Retina (tissue), 1 donor: Measurements from ENCODE around the gene PALMD.
A peak's percentile ranks its signal among the peaks of the same experiment; 100 is the strongest.

Experiments used
- DNase-seq: peaks from one replicate; pipeline ENCODE4 v3.0.0-alpha.2; 2016

The PALMD gene, protein sequence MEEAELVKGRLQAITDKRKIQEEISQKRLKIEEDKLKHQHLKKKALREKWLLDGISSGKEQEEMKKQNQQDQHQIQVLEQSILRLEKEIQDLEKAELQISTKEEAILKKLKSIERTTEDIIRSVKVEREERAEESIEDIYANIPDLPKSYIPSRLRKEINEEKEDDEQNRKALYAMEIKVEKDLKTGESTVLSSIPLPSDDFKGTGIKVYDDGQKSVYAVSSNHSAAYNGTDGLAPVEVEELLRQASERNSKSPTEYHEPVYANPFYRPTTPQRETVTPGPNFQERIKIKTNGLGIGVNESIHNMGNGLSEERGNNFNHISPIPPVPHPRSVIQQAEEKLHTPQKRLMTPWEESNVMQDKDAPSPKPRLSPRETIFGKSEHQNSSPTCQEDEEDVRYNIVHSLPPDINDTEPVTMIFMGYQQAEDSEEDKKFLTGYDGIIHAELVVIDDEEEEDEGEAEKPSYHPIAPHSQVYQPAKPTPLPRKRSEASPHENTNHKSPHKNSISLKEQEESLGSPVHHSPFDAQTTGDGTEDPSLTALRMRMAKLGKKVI

DNA sequence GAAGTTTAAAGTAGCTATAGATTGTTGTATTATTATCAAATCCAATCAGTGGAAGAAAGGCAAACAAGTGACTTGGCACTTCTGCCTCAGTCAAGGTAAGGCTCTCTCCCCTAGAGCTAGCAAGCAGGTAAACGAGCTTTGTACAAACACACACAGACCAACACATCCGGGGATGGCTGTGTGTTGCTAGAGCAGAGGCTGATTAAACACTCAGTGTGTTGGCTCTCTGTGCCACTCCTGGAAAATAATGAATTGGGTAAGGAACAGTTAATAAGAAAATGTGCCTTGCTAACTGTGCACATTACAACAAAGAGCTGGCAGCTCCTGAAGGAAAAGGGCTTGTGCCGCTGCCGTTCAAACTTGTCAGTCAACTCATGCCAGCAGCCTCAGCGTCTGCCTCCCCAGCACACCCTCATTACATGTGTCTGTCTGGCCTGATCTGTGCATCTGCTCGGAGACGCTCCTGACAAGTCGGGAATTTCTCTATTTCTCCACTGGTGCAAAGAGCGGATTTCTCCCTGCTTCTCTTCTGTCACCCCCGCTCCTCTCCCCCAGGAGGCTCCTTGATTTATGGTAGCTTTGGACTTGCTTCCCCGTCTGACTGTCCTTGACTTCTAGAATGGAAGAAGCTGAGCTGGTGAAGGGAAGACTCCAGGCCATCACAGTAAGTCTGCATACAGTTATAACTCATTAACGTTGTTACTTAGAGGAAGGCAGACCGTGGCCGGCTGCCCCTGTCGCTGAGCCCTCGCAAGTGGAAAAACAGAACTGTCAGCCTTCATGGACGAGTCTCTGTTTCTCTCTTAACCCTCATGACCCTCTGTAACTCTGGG, at the start of gene PALMD:
TSS of gene PALMD (plus strand) at position 415 of the 833 bp plus-strand sequence. CDS start at position 620, 205 bp downstream.
- DNase-seq: peak; percentile 82

DNA sequence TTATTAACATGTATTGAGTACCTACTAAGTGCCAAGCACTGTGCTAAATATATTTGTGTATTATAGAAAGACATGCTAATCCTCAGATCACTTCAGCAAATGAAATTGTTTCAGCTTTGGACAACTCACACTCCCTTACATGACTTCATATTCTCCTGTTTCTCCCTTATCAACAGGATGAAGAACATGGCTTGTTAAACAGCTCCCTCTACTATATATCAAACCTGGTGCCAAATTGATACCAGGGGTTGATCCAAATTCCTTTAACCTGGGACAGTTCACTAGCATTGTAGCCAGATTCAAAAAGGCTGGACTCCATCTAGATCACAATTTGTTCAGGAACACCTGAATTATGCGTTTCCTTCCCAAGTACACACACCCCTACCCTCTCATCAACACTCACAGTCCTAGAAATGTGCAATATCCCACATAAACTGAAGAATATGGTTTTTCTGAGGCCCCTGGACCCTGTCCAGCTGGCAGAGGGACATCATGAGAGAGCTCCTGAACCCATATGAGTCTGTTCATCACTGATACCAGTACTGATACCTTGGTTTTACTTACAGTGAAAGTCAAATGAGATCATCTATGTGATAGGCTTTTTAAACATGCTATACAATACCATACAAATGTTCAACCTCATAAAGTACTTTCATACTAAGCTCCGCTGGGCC, 47.0 kb upstream of the PALMD start:
- DNase-seq: no peak

DNA sequence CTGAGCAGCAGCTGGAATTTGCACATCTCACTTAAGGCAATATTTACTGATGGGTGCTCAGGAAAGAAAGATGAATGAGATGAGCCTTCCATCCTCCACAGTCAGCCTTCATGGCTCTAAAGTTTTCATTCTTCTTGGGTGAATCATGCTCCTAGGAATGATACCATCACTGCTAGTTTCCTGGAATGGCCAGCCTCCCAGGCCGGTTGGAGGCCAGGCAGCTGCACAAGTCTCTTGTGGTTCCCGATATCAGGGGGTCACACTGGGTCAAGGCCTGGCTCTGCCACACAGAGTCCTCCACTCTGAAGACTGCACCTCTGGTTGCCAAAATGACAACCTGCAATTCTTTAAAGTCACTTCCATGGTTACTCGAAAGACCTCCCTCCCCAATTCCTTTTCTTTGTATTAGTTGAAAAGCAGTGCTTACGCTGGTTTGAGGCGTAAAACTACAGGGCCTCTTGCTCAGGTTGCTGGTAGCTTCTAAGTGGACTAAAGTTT, 46.2 kb upstream of the PALMD start:
- no peak for DNase-seq

DNA sequence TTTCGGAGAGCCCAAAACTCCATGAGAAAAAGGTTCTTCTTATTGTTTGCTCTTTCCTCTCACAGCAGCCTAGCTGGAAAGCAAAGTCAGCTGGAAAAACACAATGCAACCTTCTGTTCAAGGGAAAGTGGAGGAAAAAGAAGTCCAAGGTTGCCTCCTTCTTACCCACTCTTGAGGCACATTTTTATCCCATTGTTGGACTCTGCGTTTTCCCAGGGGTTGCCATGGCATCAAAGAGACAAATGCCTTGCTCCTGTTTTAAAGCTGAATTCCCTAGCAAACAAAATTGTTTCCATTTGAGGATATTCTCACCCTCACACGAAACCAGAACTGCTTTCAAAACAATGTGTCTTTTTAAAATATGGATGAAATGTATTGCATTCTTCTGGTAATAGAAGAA, 45.1 kb upstream of the PALMD start:
- no peak for DNase-seq

DNA sequence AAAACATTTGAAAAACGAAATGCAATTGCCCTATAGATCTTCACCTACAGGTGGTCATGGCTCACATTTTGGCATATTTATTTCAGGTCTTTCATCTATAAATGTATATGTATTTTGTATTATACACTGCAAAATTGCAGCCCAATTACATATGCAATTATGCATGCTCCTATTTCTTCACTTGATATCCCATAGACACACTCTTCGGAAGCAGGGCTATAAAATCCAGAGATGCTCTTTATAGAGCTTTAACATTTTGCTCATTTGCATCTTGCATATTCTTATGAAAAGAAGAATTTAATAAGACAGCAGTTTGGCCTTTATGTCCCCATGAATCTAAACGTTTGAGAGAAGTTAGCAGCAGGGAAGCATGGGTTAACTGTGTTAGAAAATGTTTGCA, 44.7 kb upstream of the PALMD start:
- no peak for DNase-seq

DNA sequence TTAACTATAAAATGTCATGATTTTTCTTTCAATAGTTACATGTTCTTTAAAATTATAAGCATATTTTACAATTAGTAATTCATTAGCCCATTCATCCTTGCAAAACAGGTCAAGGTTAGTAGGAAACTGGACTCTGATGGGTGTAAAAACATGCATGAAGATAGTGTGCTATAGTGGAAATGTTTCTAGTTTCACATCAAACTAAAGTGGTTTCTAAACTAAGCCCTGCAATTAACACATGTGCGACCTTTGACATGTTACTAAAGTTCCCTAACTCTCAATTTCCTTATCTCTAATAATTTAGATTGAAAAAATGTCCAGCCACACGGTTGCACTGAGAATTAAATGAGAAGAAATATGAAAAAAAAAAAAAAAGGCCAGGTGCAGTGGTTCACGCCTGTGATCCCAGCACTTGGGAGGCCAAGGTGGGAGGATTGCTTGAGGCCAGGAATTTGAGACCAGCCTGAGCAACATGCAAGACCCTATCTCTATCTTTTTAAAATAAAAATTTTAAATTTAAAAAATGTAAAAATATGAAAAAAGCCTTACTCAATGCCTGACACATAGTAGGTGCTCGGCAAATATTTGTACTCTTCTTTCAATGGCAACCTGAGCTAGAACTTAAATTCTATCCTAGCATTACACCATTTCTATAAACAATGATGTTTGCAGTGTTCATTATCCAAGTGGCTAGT, 44.1 kb upstream of the PALMD start:
- no peak for DNase-seq

DNA sequence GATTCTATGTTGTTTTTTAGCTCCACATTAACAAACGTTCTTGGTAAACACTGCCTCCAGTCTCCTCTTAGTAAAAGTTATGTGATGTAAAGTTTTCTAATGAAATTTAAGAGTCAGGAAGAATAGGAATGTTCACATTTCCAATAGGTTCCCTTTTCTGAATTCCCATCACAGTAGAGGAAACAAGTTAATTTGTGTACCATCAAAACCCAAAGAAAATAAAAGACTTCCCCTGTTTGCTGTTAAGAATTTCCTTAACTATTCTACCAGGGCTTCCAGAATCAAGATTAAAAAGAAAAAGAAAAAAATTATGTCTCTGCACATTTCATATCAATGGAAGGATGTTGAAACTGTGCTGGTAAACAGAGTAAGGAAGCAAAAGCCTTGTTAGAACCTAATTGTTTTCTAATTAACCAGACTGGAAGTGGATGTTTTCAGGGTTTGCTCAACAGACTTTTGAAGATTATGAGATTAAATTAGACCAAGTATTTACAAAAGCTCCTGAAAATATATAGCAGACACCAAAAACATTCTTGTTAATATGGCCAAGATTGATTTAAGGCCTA, 43.4 kb upstream of the PALMD start:
- no peak for DNase-seq

DNA sequence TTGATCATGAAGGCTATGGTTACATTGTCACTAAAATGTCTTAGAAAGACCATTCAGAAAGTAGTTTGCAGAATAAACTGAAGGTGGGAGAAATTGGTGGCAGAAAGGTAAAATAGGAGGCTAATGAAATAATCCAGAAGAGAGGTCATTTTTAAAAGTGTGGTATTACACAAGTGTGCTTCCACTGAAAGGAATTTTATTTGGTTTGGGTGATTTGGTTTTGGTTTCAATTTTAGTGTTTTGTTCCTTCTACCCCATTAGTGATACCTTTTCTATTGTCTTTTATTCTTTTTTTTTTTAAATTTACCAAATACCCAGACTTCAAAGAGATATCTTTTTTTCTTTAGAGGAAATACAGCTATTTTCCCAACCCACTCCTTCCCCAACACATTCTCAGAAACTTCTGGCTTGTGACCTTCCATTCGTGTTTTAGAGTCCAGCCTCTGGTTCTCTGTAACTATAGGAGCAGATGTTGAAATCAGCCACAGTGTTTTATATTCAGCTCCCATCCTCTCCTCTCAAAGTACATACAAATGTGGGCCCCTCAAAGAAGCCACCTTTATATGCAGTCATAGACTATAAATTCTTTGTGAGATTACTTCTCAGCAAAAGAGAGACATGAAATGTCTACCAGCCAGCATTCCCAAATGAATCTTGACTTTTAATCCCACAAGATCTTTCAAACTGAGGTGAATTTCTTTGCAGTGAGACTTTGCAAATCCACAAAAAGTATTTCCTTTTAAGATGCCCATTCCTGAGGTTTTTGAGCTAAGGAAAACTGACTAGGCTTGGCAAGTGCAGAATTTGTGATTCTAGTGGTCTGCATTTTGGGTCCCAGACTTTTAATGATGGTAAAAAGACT, 42.0 kb upstream of the PALMD start:
- DNase-seq: no peak

DNA sequence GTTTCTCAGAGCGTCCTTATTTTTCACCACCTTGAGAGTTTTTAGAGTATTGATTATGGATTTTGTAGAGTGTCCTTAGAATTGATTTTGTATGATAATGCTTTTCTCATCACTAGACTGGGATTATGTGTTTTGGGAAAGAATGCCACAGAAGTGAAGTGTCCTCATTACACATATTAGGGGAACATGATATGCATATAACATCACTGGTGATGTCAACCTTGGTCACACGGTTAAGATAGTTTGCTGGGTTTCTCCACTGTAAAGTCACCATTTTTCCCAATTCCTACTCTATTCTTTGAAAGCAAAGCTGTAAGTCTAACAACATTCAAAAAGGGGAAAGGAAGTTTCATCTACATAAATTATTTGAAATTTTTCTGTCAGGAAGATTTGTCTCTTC, 39.6 kb upstream of the PALMD start:
- DNase-seq: no peak

DNA sequence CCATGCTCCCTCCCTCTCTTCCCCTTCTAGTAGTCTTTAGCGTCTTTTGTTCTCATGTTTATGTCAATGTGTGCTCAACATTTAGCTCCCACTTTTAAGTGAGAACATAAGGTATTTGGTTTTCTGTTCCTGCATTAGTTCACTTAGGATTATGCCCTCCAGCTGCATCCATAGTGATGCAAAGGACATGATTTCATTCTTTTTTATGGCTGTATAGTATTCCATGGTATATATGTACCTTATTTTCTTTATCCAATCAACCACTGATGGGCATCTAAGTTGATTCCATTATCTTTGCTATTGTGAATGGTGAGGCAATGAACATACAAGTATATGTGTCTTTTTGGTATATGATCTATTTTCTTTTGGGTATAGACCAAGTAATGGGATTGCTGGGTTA, 38.3 kb upstream of the PALMD start:
- DNase-seq: no peak

DNA sequence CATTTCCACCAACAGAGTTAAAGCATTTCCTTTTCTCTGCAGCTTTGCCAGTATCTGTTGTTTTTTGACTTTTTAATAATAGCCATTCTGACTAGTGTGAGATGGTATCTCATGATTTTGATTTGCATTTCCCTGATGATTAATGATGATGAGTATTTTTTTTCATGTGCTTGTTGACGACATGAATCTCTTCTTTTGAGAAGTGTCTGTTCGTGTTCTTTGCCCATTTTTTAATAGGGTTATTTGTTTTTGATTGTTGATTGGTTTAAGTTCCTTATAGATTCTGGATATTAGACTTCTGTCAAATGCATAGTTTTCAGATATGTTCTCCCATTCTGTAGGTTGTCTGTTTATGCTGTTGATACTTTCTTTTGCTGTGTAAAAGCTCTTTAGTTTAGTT, 37.9 kb upstream of the PALMD start:
- no peak for DNase-seq

DNA sequence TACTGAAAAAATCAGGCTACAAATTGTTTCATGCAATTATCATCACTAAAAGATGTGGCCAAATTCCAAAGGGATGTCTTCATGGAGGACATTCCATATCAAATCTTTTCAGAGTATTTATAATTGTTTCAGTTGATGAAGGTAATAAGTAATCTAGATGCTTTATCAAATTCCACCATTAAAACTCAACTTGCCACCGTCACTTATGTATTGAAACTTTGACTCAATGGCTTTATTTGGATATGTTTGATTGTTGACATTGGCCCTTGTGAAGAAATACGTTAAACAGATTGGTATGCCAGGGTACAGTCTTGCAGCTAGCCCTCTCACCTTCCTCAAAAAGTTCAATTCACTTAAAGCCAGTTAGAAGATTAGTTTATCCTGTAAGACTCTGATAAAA, 32.2 kb upstream of the PALMD start:
- DNase-seq: no peak

DNA sequence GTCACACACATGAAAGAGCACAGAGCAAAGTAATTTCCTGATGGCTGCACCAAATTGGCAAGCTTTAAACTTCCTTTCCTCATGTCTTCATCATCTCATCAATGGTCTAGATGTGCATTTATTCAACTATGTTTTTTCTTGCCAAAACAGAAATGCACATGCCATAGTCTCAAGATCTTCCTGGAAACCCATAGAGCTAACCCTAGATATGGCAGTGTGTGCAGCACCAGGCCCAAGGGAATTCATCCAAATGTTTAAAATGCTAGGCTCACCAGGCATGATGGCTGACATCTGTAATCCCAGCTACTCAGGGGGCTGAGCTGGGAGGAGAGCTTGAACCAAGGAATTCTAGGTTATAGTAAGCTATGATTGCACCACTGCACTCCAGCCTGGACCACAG, 31.2 kb upstream of the PALMD start:
- DNase-seq: no peak

DNA sequence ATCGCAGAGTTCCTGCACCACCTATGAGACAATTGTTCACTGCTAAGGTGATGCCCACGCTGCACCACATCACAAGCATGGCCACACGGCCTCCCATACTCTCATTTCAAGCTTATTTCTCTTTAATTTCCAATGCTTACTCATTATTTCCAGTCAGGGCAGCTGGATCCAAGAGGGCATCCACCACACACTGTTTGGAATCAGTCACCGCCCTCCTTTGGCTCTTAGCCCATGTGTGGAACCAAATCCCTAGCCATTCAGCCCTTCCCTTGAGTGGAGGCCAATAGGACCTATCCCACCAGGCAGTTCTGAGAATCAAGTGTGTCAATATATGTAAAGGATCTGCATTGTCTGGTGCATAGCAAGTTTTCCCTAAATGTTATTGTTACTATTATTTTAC, 26.3 kb upstream of the PALMD start:
- no peak for DNase-seq

DNA sequence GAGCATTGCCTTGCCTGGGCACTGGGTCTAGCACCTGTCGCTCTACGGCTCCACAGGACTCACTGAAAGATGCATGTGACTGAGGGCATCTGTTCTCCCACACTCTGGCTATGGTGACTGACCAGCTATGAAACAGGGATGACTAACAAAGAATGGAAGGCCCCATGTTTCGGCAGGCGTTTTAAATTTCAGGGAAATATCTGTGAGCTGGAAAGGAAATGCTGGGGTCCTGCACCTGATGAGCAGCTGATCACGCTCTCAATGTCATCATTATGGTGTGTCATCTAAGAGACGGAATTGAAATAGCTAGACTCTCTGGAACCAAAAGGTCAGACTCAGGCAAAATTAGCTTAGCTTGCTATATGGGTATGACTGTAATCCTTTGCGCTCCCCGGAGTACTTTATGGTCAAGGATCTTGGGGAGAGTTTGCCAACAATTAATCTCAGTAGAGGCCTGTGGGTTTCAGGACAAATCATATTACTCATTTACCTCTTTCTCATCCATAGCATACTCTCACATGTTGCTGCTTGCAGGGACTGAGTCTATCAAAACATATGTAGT, 24.5 kb upstream of the PALMD start:
- DNase-seq: no peak

DNA sequence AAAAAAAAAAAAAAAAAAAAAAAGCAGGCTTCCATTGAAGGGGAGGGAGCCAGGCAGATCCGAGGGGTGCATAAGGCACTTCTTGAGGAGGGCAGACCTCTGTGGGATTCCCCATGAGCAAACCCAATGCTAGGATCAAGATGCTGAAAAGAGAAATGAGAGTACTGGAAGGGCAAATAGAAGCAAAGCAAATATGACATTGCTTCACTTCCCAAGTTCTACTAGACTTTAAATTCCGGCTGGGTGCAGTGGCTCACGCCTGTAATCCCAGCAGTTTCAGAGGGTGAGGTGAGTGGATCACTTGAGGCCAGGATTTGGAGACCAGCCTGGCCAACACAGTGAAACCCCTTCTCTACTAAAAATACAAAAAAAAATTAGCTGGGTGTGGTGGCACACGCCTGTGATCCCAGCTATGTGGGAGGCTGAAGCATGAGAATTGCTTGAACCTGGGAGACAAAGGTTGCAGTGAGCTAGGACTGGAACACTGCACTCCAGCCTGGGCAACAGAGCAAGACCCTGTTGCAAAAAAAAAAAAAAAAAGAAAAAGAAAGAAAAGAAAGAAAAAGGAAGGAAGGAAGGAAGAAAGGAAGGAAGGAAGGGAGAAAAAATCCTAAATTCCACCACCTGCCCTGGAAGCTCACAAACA, 23.1 kb upstream of the PALMD start:
- no peak for DNase-seq

DNA sequence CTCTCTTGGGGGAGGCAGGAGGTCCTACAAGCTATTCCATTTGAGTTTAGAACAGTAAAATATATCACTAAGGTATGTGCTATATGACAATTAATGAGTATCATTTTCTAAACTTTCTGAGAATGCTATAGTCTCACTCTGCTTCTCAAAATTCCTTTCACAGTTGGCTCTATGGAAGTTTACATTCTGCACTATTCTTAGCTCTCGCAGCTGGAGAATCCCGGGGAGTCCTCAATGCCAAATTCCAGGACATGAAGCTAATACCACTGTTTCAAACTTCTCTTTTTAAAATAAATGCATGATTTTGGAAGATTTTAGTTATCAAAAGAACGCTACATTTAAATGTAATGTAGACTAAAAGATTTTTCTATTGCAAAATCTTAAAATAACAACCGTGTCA, 22.4 kb upstream of the PALMD start:
- DNase-seq: no peak

DNA sequence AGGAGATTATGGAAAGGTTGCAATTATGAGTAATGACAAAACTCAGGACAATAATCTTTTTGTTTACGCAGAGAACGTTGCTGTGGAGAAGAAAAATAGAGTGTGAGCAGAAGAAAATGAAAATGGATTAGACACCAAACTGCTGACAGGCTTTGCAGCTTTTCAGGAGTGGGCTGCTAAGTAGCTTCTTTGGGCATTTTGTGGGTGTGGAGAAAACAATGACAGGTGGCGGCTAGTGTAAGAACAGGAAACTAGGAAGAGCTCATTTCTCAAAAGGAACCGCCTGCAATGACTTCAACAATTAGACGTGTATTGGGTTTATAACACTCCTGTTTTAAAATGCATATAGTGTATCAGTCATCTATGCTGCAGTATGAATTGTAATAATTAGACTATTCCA, 18.3 kb upstream of the PALMD start:
- no peak for DNase-seq

DNA sequence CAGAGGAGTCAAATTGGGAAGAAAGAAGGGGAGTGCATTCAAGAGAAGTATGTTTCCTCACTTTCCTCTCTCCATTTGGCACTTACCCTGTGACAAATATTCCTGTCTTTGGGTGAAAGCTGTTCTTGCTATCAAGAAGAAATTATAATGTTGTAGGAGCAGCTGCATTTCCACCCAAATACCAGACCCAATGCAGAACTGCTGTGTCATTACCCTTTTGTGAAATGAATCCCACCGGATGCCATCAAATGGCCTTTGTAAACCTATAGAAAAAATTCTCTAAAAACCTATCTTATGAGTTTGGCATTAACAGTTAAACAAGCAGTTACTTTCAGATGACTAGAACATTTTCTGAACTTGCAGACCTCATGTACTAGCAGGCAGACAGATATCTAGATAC, 16.7 kb upstream of the PALMD start:
- DNase-seq: no peak

DNA sequence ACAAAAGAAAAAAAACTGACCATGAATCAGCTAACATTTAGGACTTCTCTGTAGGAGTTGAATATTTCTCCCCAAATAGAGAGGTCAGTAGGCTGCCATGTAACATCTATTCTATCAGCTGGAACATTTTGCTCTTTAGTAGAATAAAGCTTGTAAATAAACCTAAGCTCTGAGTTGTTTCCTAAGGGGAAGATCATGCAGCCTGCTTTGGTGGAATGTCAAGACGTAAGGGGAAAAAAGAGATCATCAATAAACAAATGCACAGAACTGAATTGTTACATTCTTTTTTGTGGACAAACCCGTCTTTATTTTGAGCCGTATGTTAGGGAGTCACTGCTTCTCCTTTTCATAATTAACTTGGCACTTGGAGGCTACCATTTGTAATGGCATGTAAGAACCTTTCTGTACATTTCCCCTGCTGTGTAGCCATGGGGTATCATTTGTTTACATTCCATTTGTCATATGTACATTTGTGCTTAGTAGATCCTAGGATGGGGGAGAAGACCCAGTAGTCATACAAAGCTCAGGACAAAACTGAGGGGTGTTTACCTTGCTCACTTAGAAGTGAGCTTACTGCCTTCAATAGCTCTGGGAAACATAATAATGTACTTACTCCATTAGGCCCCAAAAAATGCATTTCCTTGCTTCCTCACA, 10.8 kb upstream of the PALMD start:
- no peak for DNase-seq
